ENCODE data around the gene RAB23.

Gene RAB23

GRCh38 chr6:57141451-57142177, 80.5 kb downstream of the RAB23 start:
- in situ Hi-C loops (cut with HindIII; ENCODE audit: low sequenced_read_pairs) = no loop called here

- in situ Hi-C loops (cut with HindIII; ENCODE audit: low sequenced_read_pairs) = no loop called here
These were observed 84.1 kb downstream of the RAB23 start for GRCh38 chr6:57138026-57138425.

GRCh38 chr6:57137350-57137749, 84.8 kb downstream of the RAB23 start:
- in situ Hi-C loops (cut with HindIII; ENCODE audit: low sequenced_read_pairs) = no loop called here
